NCI-H1694 treated with DMSO at 0.1 percent for 48 hours (cell line): Measurements from ENCODE around the gene CMTM2.
"Not testable (repeated sequence)": the region's sequence is repeated elsewhere in the genome, so short reads cannot be mapped to it uniquely, and the experiment has no call there.

ENCODE experiments used
- DNase-seq: peaks from one replicate; lab custom pipeline; 2025; lab: John Stamatoyannopoulos, UW

Gene CMTM2

GRCh38 chr16:66553223-66553622 is 26.0 kb upstream of the CMTM2 start:
- no peak for DNase-seq

- no peak for DNase-seq
Measured at GRCh38 chr16:66554021-66554420, 25.2 kb upstream of the CMTM2 start.

GRCh38 chr16:66554495-66554894 is 24.8 kb upstream of the CMTM2 start:
- DNase-seq, result no peak

GRCh38 chr16:66560107-66560506 is 19.2 kb upstream of the CMTM2 start:
- no peak for DNase-seq

- no peak for DNase-seq
Measured at GRCh38 chr16:66561381-66562080, 17.7 kb upstream of the CMTM2 start.

GRCh38 chr16:66562409-66562808 is 16.9 kb upstream of the CMTM2 start:
- DNase-seq, result no peak

- no peak for DNase-seq
Measured at GRCh38 chr16:66562986-66563385, 16.3 kb upstream of the CMTM2 start.

- DNase-seq, result no peak
Measured at GRCh38 chr16:66563574-66564334, 15.5 kb upstream of the CMTM2 start.

GRCh38 chr16:66566051-66566901 is 13.0 kb upstream of the CMTM2 start, which contains the start of gene CMTM1:
Gene CMTM1, plus strand, starts transcription at chr16:66566439. Its CDS starts 75 bp downstream, at chr16:66566514.
- no peak for DNase-seq

GRCh38 chr16:66567270-66567669 is 12.0 kb upstream of the CMTM2 start:
- DNase-seq, result not testable (repeated sequence)

- no peak for DNase-seq
Measured at GRCh38 chr16:66568355-66568754, 10.9 kb upstream of the CMTM2 start.

GRCh38 chr16:66569131-66569530 is 10.1 kb upstream of the CMTM2 start:
- DNase-seq, result no peak

GRCh38 chr16:66569827-66570405 is 9.3 kb upstream of the CMTM2 start:
- DNase-seq, result no peak

GRCh38 chr16:66572356-66572755 is 6.9 kb upstream of the CMTM2 start:
- DNase-seq, result no peak

GRCh38 chr16:66574081-66574480 is 5.2 kb upstream of the CMTM2 start:
- DNase-seq, result no peak

GRCh38 chr16:66574531-66574930 is 4.7 kb upstream of the CMTM2 start:
- no peak for DNase-seq

- DNase-seq, result no peak
Measured at GRCh38 chr16:66575060-66575459, 4.2 kb upstream of the CMTM2 start.

GRCh38 chr16:66576296-66576695 is 3.0 kb upstream of the CMTM2 start:
- DNase-seq, result no peak

- no peak for DNase-seq
Measured at GRCh38 chr16:66580605-66581209, 1.4 kb downstream of the CMTM2 start.

- DNase-seq, result no peak
Measured at GRCh38 chr16:66581246-66581952, 2.1 kb downstream of the CMTM2 start.
